ENCODE results near the gene SLC17A1.

The SLC17A1 gene

DNA sequence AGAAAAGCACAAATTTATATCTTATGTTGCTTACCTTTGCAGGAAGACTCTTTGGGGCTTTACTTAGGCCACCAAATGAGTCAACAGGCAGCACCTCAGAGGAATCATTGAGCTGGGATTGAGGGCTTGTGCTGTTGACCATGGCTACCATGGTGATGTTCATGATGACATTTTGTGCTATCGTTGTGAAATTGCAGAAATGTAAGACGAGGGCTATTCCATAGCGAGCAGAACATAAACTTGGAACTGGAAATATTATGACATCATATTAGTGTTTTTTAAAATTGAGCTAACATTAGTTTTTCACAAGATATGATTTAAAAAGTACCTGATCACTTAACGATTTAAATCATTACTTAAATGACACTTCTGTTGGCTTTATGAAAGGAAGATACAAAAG, 30.3 kb upstream of the SLC17A1 start:
- Histone ChIP-seq H3K4me2 (ENCODE audit: low read length, poor library complexity, severe bottlenecking) (no peak overlapping the region), H4K91ac (ENCODE audit: low read length) (no peak overlapping the region), H3K9me3 (ENCODE audit: control insufficient read depth, low read length) (no peaks in the 10 kb centered on the region), H3K23ac (ENCODE audit: low read length in 2 of 2) (no peak overlapping the region), H3K27me3 (ENCODE audit: control insufficient read depth in 1 of 2, insufficient read depth in 1 of 2, low read length in 2 of 2) (peaks cover 0 to 40% of the 10 kb centered on the region in 2 experiments), H2AK5ac (ENCODE audit: low read length, severe bottlenecking) (no peak overlapping the region), H3K36me3 (ENCODE audit: control insufficient read depth in 1 of 2, insufficient read depth in 2 of 2, low read depth in 1 of 2, low read length in 2 of 2) (no peaks in the 10 kb centered on the region), H3K9ac (ENCODE audit: low read length) (no peak overlapping the region), H3K4me3 (ENCODE audit: insufficient read depth in 1 of 2, low read depth in 1 of 2, low read length in 2 of 2) (no peak overlapping the region), H3K4ac (ENCODE audit: low read depth in 1 of 2, low read length in 2 of 2) (no peak overlapping the region), H3K27ac (ENCODE audit: low read length, poor library complexity, severe bottlenecking) (no peak overlapping the region), H2BK5ac (ENCODE audit: low read depth, low read length, poor library complexity, severe bottlenecking) (no peak overlapping the region), H2AFZ (ENCODE audit: low read depth, low read length) (no peak overlapping the region), H4K8ac (ENCODE audit: low read length) (no peak overlapping the region), H3K79me1 (replicated peaks; ENCODE audit: low read length, poor library complexity, severe bottlenecking) (no peaks in the 10 kb centered on the region), H2BK120ac (ENCODE audit: low read depth, low read length) (no peak overlapping the region), H3K18ac (ENCODE audit: low read depth in 1 of 2, low read length in 2 of 2) (no peak overlapping the region), H3K14ac (ENCODE audit: low read length in 2 of 2) (no peak overlapping the region), H2BK12ac (ENCODE audit: low read length in 2 of 2) (no peak overlapping the region), H2BK15ac (ENCODE audit: low read depth, poor library complexity, severe bottlenecking) (no peak overlapping the region), H3K4me1 (ENCODE audit: control insufficient read depth, insufficient read depth, low read depth, low read length) (peaks cover 2% of the 10 kb centered on the region)
- WGBS, result no CpG with 5 or more reads among the region's 4 CpGs
- no peak for DNase-seq

DNA sequence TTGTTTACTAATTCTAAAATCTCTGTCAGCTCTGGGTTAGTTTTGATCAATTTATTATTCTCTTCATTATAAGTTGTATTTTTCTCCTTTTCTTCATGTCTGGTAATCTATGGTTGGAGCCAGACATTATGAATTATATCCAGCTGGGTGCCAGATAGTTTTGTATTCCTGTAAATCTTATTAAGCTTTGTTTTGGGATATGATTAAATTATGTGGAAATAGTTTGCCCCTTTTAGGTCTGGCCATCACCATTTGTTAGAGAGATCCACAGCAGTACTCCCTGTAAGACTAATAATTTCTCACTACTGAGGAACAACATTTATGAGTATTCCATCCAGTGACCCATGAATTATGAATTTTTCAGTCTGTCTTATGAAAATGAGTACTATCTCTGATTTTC, 20.9 kb upstream of the SLC17A1 start:
- H3K36me3 ChIP-seq (ENCODE audit: control insufficient read depth in 1 of 2, insufficient read depth in 2 of 2, low read depth in 1 of 2, low read length in 2 of 2), result no peaks in the 10 kb centered on the region
- no peak overlapping the region for H3K27ac ChIP-seq (ENCODE audit: low read length, poor library complexity, severe bottlenecking)
- H3K9ac ChIP-seq (ENCODE audit: low read length), result no peak overlapping the region
- no peak overlapping the region for H3K18ac ChIP-seq (ENCODE audit: low read depth in 1 of 2, low read length in 2 of 2)
- no peak overlapping the region for H2BK15ac ChIP-seq (ENCODE audit: low read depth, poor library complexity, severe bottlenecking)
- no peak overlapping the region for H3K4ac ChIP-seq (ENCODE audit: low read depth in 1 of 2, low read length in 2 of 2)
- H4K91ac ChIP-seq (ENCODE audit: low read length), result no peak overlapping the region
- H3K4me3 ChIP-seq (ENCODE audit: insufficient read depth in 1 of 2, low read depth in 1 of 2, low read length in 2 of 2), result no peak overlapping the region
- H2BK120ac ChIP-seq (ENCODE audit: low read depth, low read length), result no peak overlapping the region
- no peak overlapping the region for H3K4me2 ChIP-seq (ENCODE audit: low read length, poor library complexity, severe bottlenecking)
- H2AFZ ChIP-seq (ENCODE audit: low read depth, low read length), result no peak overlapping the region
- no peak overlapping the region for H2BK5ac ChIP-seq (ENCODE audit: low read depth, low read length, poor library complexity, severe bottlenecking)
- H3K9me3 ChIP-seq (ENCODE audit: control insufficient read depth, low read length), result no peaks in the 10 kb centered on the region
- H3K4me1 ChIP-seq (ENCODE audit: control insufficient read depth, insufficient read depth, low read depth, low read length), result no peaks in the 10 kb centered on the region
- no peak overlapping the region for H2BK12ac ChIP-seq (ENCODE audit: low read length in 2 of 2)
- H2AK5ac ChIP-seq (ENCODE audit: low read length, severe bottlenecking), result no peak overlapping the region
- DNase-seq, result no peak
- no peak overlapping the region for H4K8ac ChIP-seq (ENCODE audit: low read length)
- no peaks in the 10 kb centered on the region for H3K79me1 ChIP-seq (replicated peaks; ENCODE audit: low read length, poor library complexity, severe bottlenecking)
- no peak overlapping the region for H3K23ac ChIP-seq (ENCODE audit: low read length in 2 of 2)
- no peak overlapping the region for H3K14ac ChIP-seq (ENCODE audit: low read length in 2 of 2)
- no peaks in the 10 kb centered on the region for H3K27me3 ChIP-seq (ENCODE audit: control insufficient read depth in 1 of 2, insufficient read depth in 1 of 2, low read length in 2 of 2)

- Histone ChIP-seq H2AK5ac (ENCODE audit: low read length, severe bottlenecking) (no peak overlapping the region), H2BK5ac (ENCODE audit: low read depth, low read length, poor library complexity, severe bottlenecking) (no peak overlapping the region), H2BK120ac (ENCODE audit: low read depth, low read length) (no peak overlapping the region), H3K79me1 (replicated peaks; ENCODE audit: low read length, poor library complexity, severe bottlenecking) (no peaks in the 10 kb centered on the region), H2BK15ac (ENCODE audit: low read depth, poor library complexity, severe bottlenecking) (no peak overlapping the region), H3K23ac (ENCODE audit: low read length in 2 of 2) (no peak overlapping the region), H3K9me3 (ENCODE audit: control insufficient read depth, low read length) (no peaks in the 10 kb centered on the region), H3K4ac (ENCODE audit: low read depth in 1 of 2, low read length in 2 of 2) (no peak overlapping the region), H3K9ac (ENCODE audit: low read length) (no peak overlapping the region), H2BK12ac (ENCODE audit: low read length in 2 of 2) (no peak overlapping the region), H2AFZ (ENCODE audit: low read depth, low read length) (no peak overlapping the region), H3K14ac (ENCODE audit: low read length in 2 of 2) (no peak overlapping the region), H3K4me2 (ENCODE audit: low read length, poor library complexity, severe bottlenecking) (no peak overlapping the region), H3K18ac (ENCODE audit: low read depth in 1 of 2, low read length in 2 of 2) (no peak overlapping the region), H4K91ac (ENCODE audit: low read length) (no peak overlapping the region), H3K4me1 (ENCODE audit: control insufficient read depth, insufficient read depth, low read depth, low read length) (no peaks in the 10 kb centered on the region), H3K4me3 (ENCODE audit: insufficient read depth in 1 of 2, low read depth in 1 of 2, low read length in 2 of 2) (no peak overlapping the region), H3K27ac (ENCODE audit: low read length, poor library complexity, severe bottlenecking) (no peak overlapping the region), H3K27me3 (ENCODE audit: control insufficient read depth in 1 of 2, insufficient read depth in 1 of 2, low read length in 2 of 2) (no peaks in the 10 kb centered on the region), H3K36me3 (ENCODE audit: control insufficient read depth in 1 of 2, insufficient read depth in 2 of 2, low read depth in 1 of 2, low read length in 2 of 2) (no peaks in the 10 kb centered on the region), H4K8ac (ENCODE audit: low read length) (no peak overlapping the region)
- 100% methylated on average over 1 of the region's 2 CpGs for WGBS
- no peak for DNase-seq
Measured at GRCh38 chr6:25851961-25852360, 20.1 kb upstream of the SLC17A1 start.

DNA sequence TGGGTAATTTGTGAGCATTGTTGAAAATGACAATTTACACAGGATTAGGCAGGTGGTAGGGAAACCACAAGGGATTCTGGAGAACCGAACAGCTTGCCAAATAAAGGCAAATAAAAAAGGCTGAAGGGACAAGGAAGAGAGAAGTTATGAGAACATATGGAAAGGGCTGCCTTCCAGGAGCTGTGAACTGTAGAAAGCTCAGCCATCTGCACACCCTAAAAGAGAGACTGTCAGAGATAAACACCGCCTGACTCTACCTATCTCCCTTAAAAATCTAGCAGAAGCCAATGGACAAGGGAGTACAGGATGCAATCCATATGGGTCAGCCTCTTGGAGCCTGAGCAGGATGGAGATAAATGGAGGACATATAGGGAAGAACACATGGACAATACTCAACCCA, 12.7 kb upstream of the SLC17A1 start:
- H2AK5ac ChIP-seq (ENCODE audit: low read length, severe bottlenecking), result no peak overlapping the region
- H3K36me3 ChIP-seq (ENCODE audit: control insufficient read depth in 1 of 2, insufficient read depth in 2 of 2, low read depth in 1 of 2, low read length in 2 of 2), result no peaks in the 10 kb centered on the region
- H3K27ac ChIP-seq (ENCODE audit: low read length, poor library complexity, severe bottlenecking), result no peak overlapping the region
- H3K9ac ChIP-seq (ENCODE audit: low read length), result no peak overlapping the region
- no peak overlapping the region for H3K4me3 ChIP-seq (ENCODE audit: insufficient read depth in 1 of 2, low read depth in 1 of 2, low read length in 2 of 2)
- no peak for DNase-seq
- no peak overlapping the region for H3K4ac ChIP-seq (ENCODE audit: low read depth in 1 of 2, low read length in 2 of 2)
- H3K4me2 ChIP-seq (ENCODE audit: low read length, poor library complexity, severe bottlenecking), result no peak overlapping the region
- WGBS, result 75% methylated on average over 1 of the region's 2 CpGs
- H2AFZ ChIP-seq (ENCODE audit: low read depth, low read length), result no peak overlapping the region
- no peak overlapping the region for H3K23ac ChIP-seq (ENCODE audit: low read length in 2 of 2)
- H4K8ac ChIP-seq (ENCODE audit: low read length), result no peak overlapping the region
- H3K4me1 ChIP-seq (ENCODE audit: control insufficient read depth, insufficient read depth, low read depth, low read length), result no peaks in the 10 kb centered on the region
- no peak overlapping the region for H4K91ac ChIP-seq (ENCODE audit: low read length)
- H3K9me3 ChIP-seq (ENCODE audit: control insufficient read depth, low read length), result peaks cover 5% of the 10 kb centered on the region
- H3K18ac ChIP-seq (ENCODE audit: low read depth in 1 of 2, low read length in 2 of 2), result no peak overlapping the region
- no peak overlapping the region for H2BK15ac ChIP-seq (ENCODE audit: low read depth, poor library complexity, severe bottlenecking)
- H2BK120ac ChIP-seq (ENCODE audit: low read depth, low read length), result no peak overlapping the region
- no peaks in the 10 kb centered on the region for H3K79me1 ChIP-seq (replicated peaks; ENCODE audit: low read length, poor library complexity, severe bottlenecking)
- no peak overlapping the region for H3K14ac ChIP-seq (ENCODE audit: low read length in 2 of 2)
- H2BK5ac ChIP-seq (ENCODE audit: low read depth, low read length, poor library complexity, severe bottlenecking), result no peak overlapping the region
- no peak overlapping the region for H2BK12ac ChIP-seq (ENCODE audit: low read length in 2 of 2)
- H3K27me3 ChIP-seq (ENCODE audit: control insufficient read depth in 1 of 2, insufficient read depth in 1 of 2, low read length in 2 of 2), result no peaks in the 10 kb centered on the region

Data from mesenchymal stem cell (in vitro differentiated cells and primary cell).